Right lobe of liver (tissue), 6 donors: ENCODE data around the gene AZGP1. TPM values are rescaled to one million over a fixed set of nuclear protein-coding genes. Genes with fewer than 3 reads are reported as not detected.
A peak's percentile ranks its signal among the peaks of the same experiment; 100 is the strongest.
"Not testable (repeated sequence)": the region's sequence is repeated elsewhere in the genome, so short reads cannot be mapped to it uniquely, and the experiment has no call there.

Source experiments
- ATAC-seq, 4 donors: fragments of 200-7000 bp; cut with Tn5 transposase; one replicate each; pipeline ENCODE4 v1.9.1; 2020; ENCODE audit warnings: mild to moderate bottlenecking in 4 of 4, moderate library complexity in 4 of 4
- DNase-seq, 3 donors: peaks; one replicate each; pipeline ENCODE4 v3.0.0-alpha.2; 2020
- H3K27ac ChIP-seq, 3 donors: fragments of 200-600 bp; one replicate each; pipeline ENCODE4 v1.8.0; 2022
- H3K27me3 ChIP-seq, 2 donors: fragments of 200-600 bp; one replicate each; pipeline ENCODE4 v1.8.0; 2022
- H3K36me3 ChIP-seq, 4 donors: fragments of 200-600 bp; sonication (generic) in 1 of 4; one replicate each; pipeline versions ENCODE4 v1.5.1 to v1.8.0; 2017 to 2022; ENCODE audit warnings: control low read depth in 1 of 4
- H3K4me1 ChIP-seq, 4 donors: fragments of 200-600 bp; sonication (generic) in 1 of 4; one replicate each; pipeline versions ENCODE4 v1.5.1 to v1.8.0; 2017 to 2022; ENCODE audit warnings: control low read depth in 1 of 4
- H3K4me3 ChIP-seq, 3 donors: fragments of 200-600 bp; one replicate each; pipeline ENCODE4 v1.8.0; 2022
- H3K9me3 ChIP-seq, 4 donors: fragments of 200-600 bp; sonication (generic) in 1 of 4; one replicate each; pipeline versions ENCODE4 v1.5.1 to v1.8.0; 2017 to 2022; ENCODE audit warnings: control low read depth in 1 of 4
- POLR2A ChIP-seq: fragments of 450-650 bp; IDR thresholded peaks from one replicate; pipeline ENCODE4 v1.6.1; 2017; ENCODE audit warnings: antibody characterized with exemption, mild to moderate bottlenecking
- WGBS: methylation state at CpG from one replicate; pipeline ENCODE4 v1.1.6; 2018; ENCODE audit warnings: low coverage, low lambda C conversion rate; ENCODE audit not compliant: insufficient coverage; ENCODE audit errors: missing lambda C conversion rate; 5-methylcytosine and 5-hydroxymethylcytosine counted together
- intact Hi-C, 2 donors: fragments of 100-400 bp; cut with DNase I; formaldehyde crosslinking; loops; one replicate each; pipeline versions ENCODE4 v1.11.2 to v1.14.1; 2022
- total RNA-seq, 6 experiments: library from RNA; depleted of rRNA in 2 of 6; stranded (reverse); fragments of >200 nt in 2 of 6; fragmentation: NEBNext Ultra II Directional in 3 of 6; extraction: Animal tissue kit (Norgen Biotek cat#: 25700) in 3 of 6; gene quantifications; one replicate each; pipeline versions ENCODE4 v1.1.0 to v1.2.4, GENCODE V29; 2016 to 2023
- TF ChIP-seq, protein P1 (sequence below), 4 donors: fragments of 200-600 bp in 3 of 4; fragments of 450-650 bp in 1 of 4; IDR thresholded peaks; one replicate each; pipeline versions ENCODE4 v1.5.1 to v1.8.0; 2016 to 2022; ENCODE audit warnings: antibody characterized with exemption in 4 of 4, mild to moderate bottlenecking in 2 of 4
- donor health status: DM: no; HTN: yes; CAD: no.
- donor health status: DM: no; HTN: no; CAD: no.
- donor health status: DM: no; HTN: no; CAD: no.
- donor health status: DM: no; HTN: yes; CAD: no.
- donor health status: DM: no; HTN: yes; CAD: no.

The AZGP1 gene
- total RNA-seq, 6 experiments from 2014 or later = 762 to 2,105 (median 1,328) TPM

DNA sequence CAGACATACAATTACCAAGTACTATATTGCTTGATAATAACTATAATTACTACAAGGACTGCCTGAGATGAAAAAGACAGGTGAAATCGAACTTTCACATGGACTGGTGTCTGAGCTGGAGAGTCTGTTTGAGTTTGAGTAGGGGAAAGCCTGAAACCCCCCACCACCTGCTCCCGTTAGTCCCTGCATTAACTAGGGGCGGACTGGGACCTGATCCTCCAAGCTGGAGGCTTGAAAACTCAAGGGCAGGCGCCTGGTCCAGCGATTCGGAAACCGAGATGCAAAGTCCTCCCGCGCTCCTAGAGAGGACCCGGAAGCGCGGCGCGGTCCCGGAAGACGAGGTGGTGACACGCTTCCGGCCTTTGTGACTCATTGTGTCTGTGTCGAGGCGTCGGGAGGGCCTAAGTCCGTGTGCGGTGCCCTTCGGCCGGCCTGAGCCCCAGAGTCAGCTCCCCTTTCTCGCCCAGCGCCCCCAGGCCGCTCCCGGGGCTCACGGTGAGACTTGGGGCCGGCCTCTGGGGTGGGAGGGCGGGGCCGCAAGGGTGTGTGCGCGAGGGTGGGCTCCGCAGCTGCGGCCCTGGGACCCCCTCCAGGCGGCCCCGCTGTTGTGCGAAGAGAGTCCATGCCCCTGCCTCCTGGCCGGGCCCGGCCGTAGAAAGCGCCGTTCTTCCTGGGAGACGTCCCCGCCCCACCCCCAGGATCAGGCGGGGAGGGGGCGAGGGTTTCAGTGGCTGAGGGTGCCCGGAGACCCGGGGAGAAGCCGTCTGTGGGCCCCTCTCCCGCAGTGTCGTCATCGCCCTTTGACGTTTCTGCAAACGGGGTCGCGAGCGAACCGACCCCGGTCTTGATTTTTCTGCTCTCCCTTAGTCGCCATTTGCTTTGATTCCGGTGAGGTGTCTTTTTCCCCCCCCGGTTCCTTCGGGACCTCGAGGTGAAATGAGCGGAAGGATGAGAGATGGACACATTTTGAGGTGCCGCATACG, 39.7 kb upstream of the AZGP1 start, which contains the start of gene ZKSCAN1:
ZKSCAN1 (plus strand) TSS at position 365 of the 983 bp plus-strand sequence. CDS start 7,911 bp downstream, outside the sequence.
- Histone ChIP-seq H3K4me1 (peaks cover 0 to 63% (median 27%) of the 10 kb centered on the region in 4 donors), H3K4me3 (peak within 1 kb of the TSS; percentile 96 to 99 (median 98)), H3K27me3 (no peaks in the 10 kb centered on the region), H3K36me3 (peaks cover 0 to 2% (median 0%) of the 10 kb centered on the region in 4 donors), H3K27ac (peak within 1 kb of the TSS; percentile 99 to 100 (median 100)), H3K9me3 (no peaks in the 10 kb centered on the region)
- TF ChIP-seq, protein P1, sequence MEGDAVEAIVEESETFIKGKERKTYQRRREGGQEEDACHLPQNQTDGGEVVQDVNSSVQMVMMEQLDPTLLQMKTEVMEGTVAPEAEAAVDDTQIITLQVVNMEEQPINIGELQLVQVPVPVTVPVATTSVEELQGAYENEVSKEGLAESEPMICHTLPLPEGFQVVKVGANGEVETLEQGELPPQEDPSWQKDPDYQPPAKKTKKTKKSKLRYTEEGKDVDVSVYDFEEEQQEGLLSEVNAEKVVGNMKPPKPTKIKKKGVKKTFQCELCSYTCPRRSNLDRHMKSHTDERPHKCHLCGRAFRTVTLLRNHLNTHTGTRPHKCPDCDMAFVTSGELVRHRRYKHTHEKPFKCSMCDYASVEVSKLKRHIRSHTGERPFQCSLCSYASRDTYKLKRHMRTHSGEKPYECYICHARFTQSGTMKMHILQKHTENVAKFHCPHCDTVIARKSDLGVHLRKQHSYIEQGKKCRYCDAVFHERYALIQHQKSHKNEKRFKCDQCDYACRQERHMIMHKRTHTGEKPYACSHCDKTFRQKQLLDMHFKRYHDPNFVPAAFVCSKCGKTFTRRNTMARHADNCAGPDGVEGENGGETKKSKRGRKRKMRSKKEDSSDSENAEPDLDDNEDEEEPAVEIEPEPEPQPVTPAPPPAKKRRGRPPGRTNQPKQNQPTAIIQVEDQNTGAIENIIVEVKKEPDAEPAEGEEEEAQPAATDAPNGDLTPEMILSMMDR (IDR thresholded peaks at IDR 0.05) = no peak
- peak; percentile 81 for TF ChIP-seq POLR2A
- intact Hi-C loops = no loop called here
- DNase-seq (peak; percentile 90 to 92 (median 91)), ATAC-seq (peak; percentile 74 to 86 (median 84))
- 3% methylated on average over 31 of the region's 70 CpGs for whole genome bisulfite sequencing

DNA sequence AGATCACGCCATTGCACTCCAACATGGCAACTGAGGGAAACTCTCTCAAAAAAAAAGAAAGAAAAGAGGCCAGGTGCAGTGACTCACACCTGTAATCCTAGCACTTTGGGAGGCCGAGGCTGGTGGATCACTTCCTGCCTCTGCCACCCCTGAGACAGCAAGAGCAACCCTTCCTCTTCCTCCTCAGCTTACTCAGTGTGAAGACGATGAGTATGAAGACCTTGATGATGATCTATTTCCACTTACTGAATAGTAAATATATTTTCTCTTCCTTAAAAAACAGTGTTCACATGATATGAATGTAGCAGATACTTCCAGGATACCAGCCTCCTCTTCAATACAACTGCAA, 37.5 kb upstream of the AZGP1 start:
- intact Hi-C loops = no loop called here
- peak overlapping the region in 2 of 3 donors; percentile 67 to 91 for H3K27ac ChIP-seq
- DNase-seq (no peak), ATAC-seq (no peak)
- no peak overlapping the region for H3K4me3 ChIP-seq
- H3K9me3 ChIP-seq = no peaks in the 10 kb centered on the region
- 78% methylated on average over 3 of the region's 3 CpGs for WGBS
- no peaks in the 10 kb centered on the region for H3K27me3 ChIP-seq
- no peaks in the 10 kb centered on the region for H3K36me3 ChIP-seq
- peaks cover 0 to 54% (median 23%) of the 10 kb centered on the region in 4 donors for H3K4me1 ChIP-seq
- no peak for TF ChIP-seq POLR2A
- TF ChIP-seq, protein P1 (IDR thresholded peaks at IDR 0.05) = no peak

DNA sequence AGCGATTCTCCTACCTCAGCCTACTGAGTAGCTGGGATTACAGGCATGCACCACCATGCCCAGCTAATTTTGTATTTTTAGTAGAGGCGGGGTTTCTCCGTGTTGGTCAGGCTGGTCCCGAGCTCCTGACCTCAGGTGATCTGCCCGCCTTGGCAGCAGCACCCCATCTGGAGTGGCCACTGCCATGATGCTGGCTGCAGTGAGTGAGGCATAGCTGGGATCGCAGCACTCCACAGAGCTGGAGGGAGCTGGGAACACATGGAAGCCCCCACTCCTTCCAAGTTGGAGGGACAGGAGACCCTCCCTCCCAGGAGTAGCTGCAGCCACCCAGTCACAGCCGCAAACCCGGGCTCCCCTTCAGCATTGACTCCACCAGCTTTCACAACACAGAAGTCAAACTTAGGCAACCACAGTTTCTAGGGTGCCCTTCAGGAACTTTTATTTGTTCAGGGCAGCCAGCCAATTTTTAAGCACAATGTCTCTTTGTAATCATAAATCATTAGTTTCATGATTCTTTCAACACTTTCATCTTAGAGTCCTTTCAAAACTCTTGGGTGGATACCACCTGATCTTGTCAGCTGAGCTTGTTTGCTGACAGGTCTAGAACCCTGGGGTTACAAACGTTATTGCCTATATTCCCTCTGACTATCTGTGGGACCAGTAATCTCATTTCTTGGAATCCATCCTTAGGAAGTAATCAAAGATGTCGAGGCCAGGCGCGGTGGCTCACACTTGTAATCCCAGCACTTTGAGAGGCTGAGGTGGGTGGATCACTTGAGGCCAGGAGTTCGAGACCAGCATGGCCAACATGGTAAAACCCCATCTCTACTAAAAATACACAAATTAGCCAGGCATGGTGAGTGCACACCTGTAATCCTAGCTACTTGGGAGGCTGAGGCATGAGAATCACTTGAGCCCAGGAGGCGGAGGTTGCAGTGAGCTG, 36.8 kb upstream of the AZGP1 start:
- DNase-seq = peak in 2 of 3 donors; percentile 66 to 71
- intact Hi-C loops, H3K4me3 ChIP-seq, H3K36me3 ChIP-seq, H3K27me3 ChIP-seq, H3K9me3 ChIP-seq: not testable (repeated sequence)
- peak overlapping the region in 2 of 3 donors; percentile 67 to 91 for H3K27ac ChIP-seq
- ATAC-seq = peak; percentile 10 to 43 (median 28)
- 34% methylated on average over 10 of the region's 14 CpGs for WGBS
- H3K4me1 ChIP-seq = peaks cover 0 to 48% (median 20%) of the 10 kb centered on the region in 4 donors

DNA sequence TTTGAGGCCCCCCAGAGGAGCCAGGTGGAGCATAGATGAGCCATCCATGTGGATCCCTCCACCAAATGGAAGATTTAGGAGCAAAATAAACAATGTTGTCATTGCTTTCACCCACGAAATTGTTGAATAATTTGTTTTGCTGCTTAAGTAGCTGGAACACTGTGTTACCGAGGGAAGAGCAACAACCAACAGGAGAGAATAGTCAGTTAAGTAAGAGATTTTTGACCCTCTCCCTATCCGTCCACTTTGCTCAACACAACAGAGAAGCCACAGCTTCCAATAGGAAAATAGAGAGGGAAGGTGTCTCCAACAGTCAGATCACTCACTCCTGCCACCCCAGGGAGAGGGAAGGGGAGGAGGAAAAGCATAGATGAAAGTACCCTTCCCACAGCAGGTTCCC, 35.7 kb upstream of the AZGP1 start:
- Histone ChIP-seq H3K27ac (peak overlapping the region; percentile 36 to 91 (median 67)), H3K4me3 (peak overlapping the region in 1 of 3 donors; percentile 9), H3K36me3 (no peaks in the 10 kb centered on the region), H3K4me1 (peaks cover 0 to 51% (median 25%) of the 10 kb centered on the region in 4 donors), H3K27me3 (no peaks in the 10 kb centered on the region), H3K9me3 (no peaks in the 10 kb centered on the region)
- ATAC-seq (peak; percentile 1 to 60 (median 14)), DNase-seq (no peak)
- 47% methylated on average over 3 of the region's 3 CpGs for WGBS
- TF ChIP-seq POLR2A = no peak
- TF ChIP-seq, protein P1 (IDR thresholded peaks at IDR 0.05) = no peak
- intact Hi-C loops = no loop called here
